Upper lobe of left lung (tissue), 4 donors: Measurements from ENCODE around the gene CD8B.
"Not testable (repeated sequence)": the region's sequence is repeated elsewhere in the genome, so short reads cannot be mapped to it uniquely, and the experiment has no call there.

Experiments
- POLR2A ChIP-seq, 4 donors: fragments of 450-650 bp; IDR thresholded peaks; one replicate each; pipeline ENCODE4 v1.5.1; 2016 to 2017; ENCODE audit warnings: antibody characterized with exemption in 4 of 4, mild to moderate bottlenecking in 2 of 4
- TF ChIP-seq, protein P1 (sequence below), 6 experiments: fragments of 450-650 bp in 4 of 6; fragments of 200-600 bp in 2 of 6; sonication (generic) in 2 of 6; IDR thresholded peaks; one replicate each; pipeline ENCODE4 v1.5.1; 2016 to 2019; ENCODE audit warnings: antibody characterized with exemption in 6 of 6

DNA sequence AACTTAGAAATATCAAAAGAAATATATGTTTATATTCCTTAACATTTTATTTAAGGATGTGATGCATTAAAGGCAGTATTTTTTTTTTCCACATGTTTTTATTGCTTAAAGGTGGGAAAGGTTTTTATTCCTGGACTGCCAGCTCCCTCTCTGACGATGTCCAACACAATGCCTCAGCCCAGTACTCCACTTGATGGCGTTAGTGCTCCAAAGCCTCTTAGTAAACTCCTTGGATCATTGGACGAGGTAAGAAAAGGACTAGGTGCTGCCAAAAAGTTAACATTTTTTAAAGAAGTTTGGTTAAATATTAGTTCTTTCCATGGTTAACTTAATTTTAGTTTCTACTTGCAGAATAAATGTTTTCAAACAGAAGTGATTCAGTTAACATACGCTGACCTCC is 39.0 kb upstream of the CD8B start:
- TF ChIP-seq, protein P1, sequence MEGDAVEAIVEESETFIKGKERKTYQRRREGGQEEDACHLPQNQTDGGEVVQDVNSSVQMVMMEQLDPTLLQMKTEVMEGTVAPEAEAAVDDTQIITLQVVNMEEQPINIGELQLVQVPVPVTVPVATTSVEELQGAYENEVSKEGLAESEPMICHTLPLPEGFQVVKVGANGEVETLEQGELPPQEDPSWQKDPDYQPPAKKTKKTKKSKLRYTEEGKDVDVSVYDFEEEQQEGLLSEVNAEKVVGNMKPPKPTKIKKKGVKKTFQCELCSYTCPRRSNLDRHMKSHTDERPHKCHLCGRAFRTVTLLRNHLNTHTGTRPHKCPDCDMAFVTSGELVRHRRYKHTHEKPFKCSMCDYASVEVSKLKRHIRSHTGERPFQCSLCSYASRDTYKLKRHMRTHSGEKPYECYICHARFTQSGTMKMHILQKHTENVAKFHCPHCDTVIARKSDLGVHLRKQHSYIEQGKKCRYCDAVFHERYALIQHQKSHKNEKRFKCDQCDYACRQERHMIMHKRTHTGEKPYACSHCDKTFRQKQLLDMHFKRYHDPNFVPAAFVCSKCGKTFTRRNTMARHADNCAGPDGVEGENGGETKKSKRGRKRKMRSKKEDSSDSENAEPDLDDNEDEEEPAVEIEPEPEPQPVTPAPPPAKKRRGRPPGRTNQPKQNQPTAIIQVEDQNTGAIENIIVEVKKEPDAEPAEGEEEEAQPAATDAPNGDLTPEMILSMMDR (IDR thresholded peaks at IDR 0.05), result not testable (repeated sequence)
- TF ChIP-seq POLR2A (IDR thresholded peaks at IDR 0.05), result not testable (repeated sequence)
